Smooth muscle cell (in vitro differentiated cells): Measurements from ENCODE around the gene ZNF184. TPM values are rescaled to one million over a fixed set of nuclear protein-coding genes. Genes with fewer than 3 reads are reported as not detected.

Experiments
- DNase-seq: peaks from one replicate; lab custom pipeline; 2025; ENCODE audit not compliant: unreplicated experiment; lab: John Stamatoyannopoulos, UW
- H2AFZ ChIP-seq: fragments of 200-600 bp; sonication (generic); 2 replicates; pipeline ENCODE4 v1.6.0; 2016; ENCODE audit warnings: antibody characterized with exemption, low read depth, mild to moderate bottlenecking
- H3F3A ChIP-seq: fragments of 200-600 bp; sonication (generic); 2 replicates; pipeline ENCODE4 v1.6.0; 2017; ENCODE audit warnings: antibody characterized with exemption, low read depth
- H3K27ac ChIP-seq: fragments of 200-600 bp; sonication (generic); 2 replicates; pipeline ENCODE4 v1.5.1; 2016; ENCODE audit warnings: low read depth, mild to moderate bottlenecking
- H3K27me3 ChIP-seq: fragments of 200-600 bp; sonication (generic); 2 replicates; pipeline ENCODE4 v1.6.1; 2016; ENCODE audit warnings: low read depth, mild to moderate bottlenecking
- H3K36me3 ChIP-seq: fragments of 200-600 bp; sonication (generic); 2 replicates; pipeline ENCODE4 v1.5.1; 2016; ENCODE audit warnings: low read depth
- H3K4me1 ChIP-seq: fragments of 200-600 bp; sonication (generic); 2 replicates; pipeline ENCODE4 v1.5.1; 2016; ENCODE audit warnings: low read depth
- H3K4me2 ChIP-seq: fragments of 200-600 bp; sonication (generic); 2 replicates; pipeline ENCODE4 v1.6.0; 2016; ENCODE audit warnings: mild to moderate bottlenecking
- H3K4me3 ChIP-seq: fragments of 200-600 bp; sonication (generic); 2 replicates; pipeline ENCODE4 v1.5.1; 2016; ENCODE audit warnings: mild to moderate bottlenecking
- H3K79me2 ChIP-seq: fragments of 200-600 bp; sonication (generic); 2 replicates; pipeline ENCODE4 v1.6.0; 2016; ENCODE audit warnings: low read depth, mild to moderate bottlenecking
- H3K9ac ChIP-seq: fragments of 200-600 bp; sonication (generic); 2 replicates; pipeline ENCODE4 v1.6.0; 2016; ENCODE audit warnings: low read depth
- H3K9me3 ChIP-seq: fragments of 200-600 bp; sonication (generic); replicated peaks from 2 replicates; pipeline ENCODE4 v1.5.1; 2016; ENCODE audit warnings: low read depth
- H4K20me1 ChIP-seq: fragments of 200-600 bp; sonication (generic); 2 replicates; pipeline ENCODE4 v1.6.0; 2016; ENCODE audit warnings: low read depth
- WGBS: methylation state at CpG from one replicate; pipeline ENCODE4 v1.1.7; 2016; ENCODE audit warnings: low lambda C conversion rate; 5-methylcytosine and 5-hydroxymethylcytosine counted together
- polyA plus RNA-seq: library from polyadenylated mRNA; unstranded; fragments of >200 nt; fragmentation: Nextera tagmentation; extraction: Ambion mirVana; gene quantifications from 2 replicates; pipeline ENCODE4 v1.2.1, GENCODE V29; 2016
- total RNA-seq: library from RNA; depleted of rRNA; stranded (reverse); fragments of >200 nt; gene quantifications from 2 replicates; pipeline ENCODE4 v1.2.3, GENCODE V29; 2014
- TF ChIP-seq, protein P1 (sequence below): fragments of 200-600 bp; sonication (generic); IDR thresholded peaks from 2 replicates; pipeline ENCODE4 v1.5.1; 2017; ENCODE audit warnings: borderline replicate concordance, mild to moderate bottlenecking, antibody characterized with exemption; ENCODE audit not compliant: insufficient read depth, poor library complexity, severe bottlenecking

ZNF184 gene
- total and polyA plus RNA-seq, 2 experiments from 2014 or later, result 7.8 to 9.9 TPM

DNA sequence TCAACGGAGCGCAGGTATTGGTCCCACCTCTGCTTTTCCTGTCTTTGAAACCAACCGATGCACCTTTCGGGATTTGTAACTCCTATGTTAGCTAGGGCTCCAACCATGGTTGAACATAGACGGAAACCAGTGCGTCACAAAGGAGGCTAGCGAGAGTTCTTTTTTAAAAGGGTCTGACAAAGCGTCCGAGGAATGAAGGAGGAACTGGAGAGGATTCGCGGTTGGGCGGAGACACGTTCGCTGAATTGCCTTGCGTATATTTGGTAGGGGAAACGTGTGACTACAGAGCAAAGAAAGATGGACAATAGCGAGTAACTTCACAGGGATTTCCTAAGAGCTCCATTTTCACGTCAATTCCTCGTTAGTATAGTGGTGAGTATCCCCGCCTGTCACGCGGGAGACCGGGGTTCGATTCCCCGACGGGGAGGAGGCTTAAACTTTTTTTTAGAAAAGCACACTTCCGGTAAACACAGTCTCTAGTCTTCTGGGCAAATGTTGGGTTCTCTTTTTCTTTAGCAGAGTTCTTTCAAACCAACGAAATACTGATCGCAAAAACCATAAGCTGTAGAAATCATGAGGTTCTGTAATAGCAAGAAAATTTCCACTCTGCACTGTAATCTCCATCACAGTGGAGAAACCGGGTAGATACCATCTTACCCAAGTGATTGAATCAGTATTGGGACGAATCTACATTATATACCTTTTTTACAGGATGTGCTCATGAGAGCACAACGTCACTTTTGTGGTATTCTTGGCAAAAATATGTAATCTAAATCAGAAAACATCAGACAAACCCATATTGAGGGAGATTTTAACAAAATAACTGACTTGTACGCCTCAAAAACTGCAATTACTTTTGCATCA lies 6.6 kb upstream of the ZNF184 start:
- Histone ChIP-seq H3K4me2 (peak overlapping the region; percentile 82), H3K9ac (peak overlapping the region; percentile 96), H3F3A (peaks cover 9% of the 10 kb centered on the region), H3K9me3 (no peaks in the 10 kb centered on the region), H3K79me2 (no peaks in the 10 kb centered on the region), H4K20me1 (no peaks in the 10 kb centered on the region), H2AFZ (peak overlapping the region; percentile 89), H3K27me3 (no peaks in the 10 kb centered on the region), H3K4me3 (peak overlapping the region; percentile 75), H3K27ac (peak overlapping the region; percentile 97), H3K36me3 (no peaks in the 10 kb centered on the region), H3K4me1 (peaks cover 3% of the 10 kb centered on the region)
- 5% methylated on average over 33 of the region's 33 CpGs for WGBS
- peak; percentile 34 for DNase-seq
- TF ChIP-seq, protein P1, sequence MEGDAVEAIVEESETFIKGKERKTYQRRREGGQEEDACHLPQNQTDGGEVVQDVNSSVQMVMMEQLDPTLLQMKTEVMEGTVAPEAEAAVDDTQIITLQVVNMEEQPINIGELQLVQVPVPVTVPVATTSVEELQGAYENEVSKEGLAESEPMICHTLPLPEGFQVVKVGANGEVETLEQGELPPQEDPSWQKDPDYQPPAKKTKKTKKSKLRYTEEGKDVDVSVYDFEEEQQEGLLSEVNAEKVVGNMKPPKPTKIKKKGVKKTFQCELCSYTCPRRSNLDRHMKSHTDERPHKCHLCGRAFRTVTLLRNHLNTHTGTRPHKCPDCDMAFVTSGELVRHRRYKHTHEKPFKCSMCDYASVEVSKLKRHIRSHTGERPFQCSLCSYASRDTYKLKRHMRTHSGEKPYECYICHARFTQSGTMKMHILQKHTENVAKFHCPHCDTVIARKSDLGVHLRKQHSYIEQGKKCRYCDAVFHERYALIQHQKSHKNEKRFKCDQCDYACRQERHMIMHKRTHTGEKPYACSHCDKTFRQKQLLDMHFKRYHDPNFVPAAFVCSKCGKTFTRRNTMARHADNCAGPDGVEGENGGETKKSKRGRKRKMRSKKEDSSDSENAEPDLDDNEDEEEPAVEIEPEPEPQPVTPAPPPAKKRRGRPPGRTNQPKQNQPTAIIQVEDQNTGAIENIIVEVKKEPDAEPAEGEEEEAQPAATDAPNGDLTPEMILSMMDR, result no peak

DNA sequence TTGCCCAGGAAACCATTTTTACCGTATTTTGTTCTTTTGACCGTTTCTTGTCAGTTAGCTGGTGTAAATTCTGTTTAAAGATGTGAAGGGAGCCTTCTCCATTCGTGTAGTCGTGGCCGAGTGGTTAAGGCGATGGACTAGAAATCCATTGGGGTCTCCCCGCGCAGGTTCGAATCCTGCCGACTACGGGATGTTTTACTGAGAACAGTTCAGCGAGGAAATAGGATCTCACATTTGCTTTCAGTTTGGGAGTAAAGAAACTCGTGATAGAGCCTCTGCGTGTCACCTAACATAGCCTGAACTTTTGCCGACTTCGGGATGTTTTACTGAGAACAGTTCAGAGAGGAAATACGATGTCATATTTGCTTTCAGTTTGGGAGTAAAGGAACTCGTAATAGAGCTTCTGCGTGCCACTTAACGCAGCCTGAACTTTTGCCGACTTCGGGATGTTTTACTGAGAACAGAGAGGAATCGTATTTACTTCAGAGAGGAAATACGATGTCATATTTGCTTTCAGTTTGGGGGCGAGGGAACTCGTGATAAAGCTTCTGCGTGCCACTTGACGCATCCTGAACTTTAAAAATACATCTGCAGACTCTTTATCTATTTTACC lies 5.9 kb upstream of the ZNF184 start:
- peak; percentile 39 for DNase-seq
- Histone ChIP-seq H3K36me3 (no peaks in the 10 kb centered on the region), H3K4me2 (peak overlapping the region; percentile 82), H2AFZ (peak overlapping the region; percentile 89), H3K9me3 (no peaks in the 10 kb centered on the region), H3K4me3 (peak overlapping the region; percentile 75), H4K20me1 (no peaks in the 10 kb centered on the region), H3K27ac (peak overlapping the region; percentile 97), H3K79me2 (no peaks in the 10 kb centered on the region), H3K9ac (peak overlapping the region; percentile 96), H3F3A (peaks cover 9% of the 10 kb centered on the region), H3K27me3 (no peaks in the 10 kb centered on the region), H3K4me1 (peaks cover 3% of the 10 kb centered on the region)
- WGBS, result under 1% methylated on average over 28 of the region's 28 CpGs
- TF ChIP-seq, protein P1, result no peak

DNA sequence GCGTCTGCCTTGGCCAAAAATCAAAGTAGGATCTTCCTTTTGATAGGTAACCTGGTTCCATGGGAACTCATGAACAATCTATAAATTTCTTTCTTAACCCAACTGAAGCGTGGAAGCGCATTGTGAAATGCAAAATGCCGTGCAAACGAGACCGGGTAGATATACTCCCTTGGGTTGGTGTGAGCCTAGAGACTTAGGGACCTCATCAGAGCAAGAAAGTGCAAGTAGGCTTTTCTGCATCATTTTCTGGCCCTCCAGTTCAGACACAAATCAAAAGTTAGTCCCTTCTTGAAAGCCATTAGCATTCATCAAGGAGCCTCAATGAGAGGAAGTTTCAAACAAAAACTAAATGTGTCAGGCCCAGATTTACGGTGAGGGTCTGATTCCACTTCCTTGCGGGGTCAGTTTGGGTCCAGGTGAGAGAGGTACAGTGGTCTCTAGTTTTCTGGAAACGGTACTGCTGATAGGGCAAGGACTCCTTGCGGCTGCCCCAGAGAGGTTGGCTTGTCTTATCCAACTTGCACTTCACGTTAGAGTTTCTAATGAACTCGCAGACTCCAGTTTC lies 5.3 kb upstream of the ZNF184 start:
- TF ChIP-seq, protein P1, result no peak
- no peaks in the 10 kb centered on the region for H3K79me2 ChIP-seq
- peaks cover 9% of the 10 kb centered on the region for H3F3A ChIP-seq
- H4K20me1 ChIP-seq, result no peaks in the 10 kb centered on the region
- 17% methylated on average over 12 of the region's 12 CpGs for WGBS
- peak overlapping the region; percentile 97 for H3K27ac ChIP-seq
- H3K27me3 ChIP-seq, result no peaks in the 10 kb centered on the region
- peak overlapping the region; percentile 75 for H3K4me3 ChIP-seq
- peak overlapping the region; percentile 82 for H3K4me2 ChIP-seq
- H3K9me3 ChIP-seq, result no peaks in the 10 kb centered on the region
- no peak for DNase-seq
- H3K36me3 ChIP-seq, result no peaks in the 10 kb centered on the region
- H3K4me1 ChIP-seq, result peaks cover 3% of the 10 kb centered on the region
- H3K9ac ChIP-seq, result peak overlapping the region; percentile 96
- H2AFZ ChIP-seq, result peak overlapping the region; percentile 89
